A673 (cell line): ENCODE measurements around the gene CDK14. TPM values are rescaled to one million over a fixed set of nuclear protein-coding genes. Genes with fewer than 3 reads are reported as not detected.

Experiments
- BruUV-seq: library from RNA; stranded (reverse); fragments of 400-500 nt; replicated peaks from 2 replicates; lab custom pipeline; 2021; lab: Mats Ljungman, UMichigan
- CTCF ChIA-PET: fragments of 300-600 bp; sonication (Branson Sonifier 250); formaldehyde crosslinking; loops from one replicate; lab custom pipeline; 2022; ENCODE audit warnings: antibody characterized with exemption; lab: Charles Lee
- POLR2A ChIA-PET: fragments of 300-600 bp; sonication (Branson Sonifier 250); formaldehyde crosslinking; loops from one replicate; lab custom pipeline; 2022; ENCODE audit warnings: antibody characterized with exemption; ENCODE audit not compliant: low non-redundant PET; lab: Charles Lee
- DNase-seq: peaks from one replicate; pipeline ENCODE4 v3.0.0-alpha.2; 2015; ENCODE audit warnings: low spot score
- H3K27ac ChIP-seq: fragments of 200-600 bp; sonication (generic); 2 replicates; pipeline ENCODE4 v1.5.1; 2016; ENCODE audit warnings: mixed run types, low read depth, mild to moderate bottlenecking, mixed read lengths, antibody characterized with exemption, low read length; ENCODE audit not compliant: poor library complexity, severe bottlenecking
- H3K27me3 ChIP-seq: fragments of 200-600 bp; sonication (generic); replicated peaks from 2 replicates; pipeline ENCODE4 v1.6.1; 2017; ENCODE audit warnings: mixed run types, low read depth, mild to moderate bottlenecking, mixed read lengths, antibody characterized with exemption, low read length; ENCODE audit not compliant: insufficient read depth, poor library complexity
- H3K36me3 ChIP-seq: fragments of 200-600 bp; sonication (generic); 2 replicates; pipeline ENCODE4 v1.6.1; 2016; ENCODE audit warnings: mixed run types, mild to moderate bottlenecking, mixed read lengths, antibody characterized with exemption, low read length; ENCODE audit not compliant: insufficient read depth, poor library complexity, severe bottlenecking
- H3K4me1 ChIP-seq: fragments of 200-600 bp; sonication (generic); 2 replicates; pipeline ENCODE4 v1.6.1; 2017; ENCODE audit warnings: mixed run types, mild to moderate bottlenecking, mixed read lengths, antibody characterized with exemption, low read length; ENCODE audit not compliant: insufficient read depth, poor library complexity, severe bottlenecking
- H3K4me3 ChIP-seq: fragments of 200-600 bp; sonication (generic); 2 replicates; pipeline ENCODE4 v1.5.1; 2016; ENCODE audit warnings: low read depth, mixed run types, mild to moderate bottlenecking, mixed read lengths, low read length; ENCODE audit not compliant: poor library complexity, severe bottlenecking
- H3K9me3 ChIP-seq: fragments of 200-600 bp; sonication (generic); 2 replicates; pipeline ENCODE4 v1.6.1; 2016; ENCODE audit warnings: mixed run types, low read depth, mild to moderate bottlenecking, mixed read lengths, antibody characterized with exemption, low read length; ENCODE audit not compliant: poor library complexity, severe bottlenecking
- EZH2 ChIP-seq: fragments of 200-600 bp; sonication (generic); IDR thresholded peaks from 2 replicates; pipeline ENCODE4 v1.6.1; 2017; ENCODE audit warnings: borderline replicate concordance, low read depth, mild to moderate bottlenecking, mixed read lengths, antibody characterized with exemption, low read length; ENCODE audit not compliant: poor library complexity, severe bottlenecking
- intact Hi-C: fragments of 100-400 bp; cut with micrococcal nuclease; formaldehyde crosslinking; loops from one replicate; pipeline ENCODE4 v1.10.0; 2022; ENCODE audit not compliant: unreplicated experiment
- total RNA-seq: library from RNA; stranded (reverse); gene quantifications from 2 replicates; pipeline ENCODE4 v1.2.3, GENCODE V29; 2021
- TF ChIP-seq, protein P1 (sequence below): fragments of 300-800, 200-600 bp; sonication (generic); conservative IDR thresholded peaks from 2 replicates; pipeline ENCODE4 v1.5.1; 2017; ENCODE audit warnings: low read depth, mild to moderate bottlenecking, antibody characterized with exemption, low read length, moderate library complexity, mixed read lengths

The CDK14 gene
- total RNA-seq, 1 experiment from 2014 or later = 128 TPM

DNA sequence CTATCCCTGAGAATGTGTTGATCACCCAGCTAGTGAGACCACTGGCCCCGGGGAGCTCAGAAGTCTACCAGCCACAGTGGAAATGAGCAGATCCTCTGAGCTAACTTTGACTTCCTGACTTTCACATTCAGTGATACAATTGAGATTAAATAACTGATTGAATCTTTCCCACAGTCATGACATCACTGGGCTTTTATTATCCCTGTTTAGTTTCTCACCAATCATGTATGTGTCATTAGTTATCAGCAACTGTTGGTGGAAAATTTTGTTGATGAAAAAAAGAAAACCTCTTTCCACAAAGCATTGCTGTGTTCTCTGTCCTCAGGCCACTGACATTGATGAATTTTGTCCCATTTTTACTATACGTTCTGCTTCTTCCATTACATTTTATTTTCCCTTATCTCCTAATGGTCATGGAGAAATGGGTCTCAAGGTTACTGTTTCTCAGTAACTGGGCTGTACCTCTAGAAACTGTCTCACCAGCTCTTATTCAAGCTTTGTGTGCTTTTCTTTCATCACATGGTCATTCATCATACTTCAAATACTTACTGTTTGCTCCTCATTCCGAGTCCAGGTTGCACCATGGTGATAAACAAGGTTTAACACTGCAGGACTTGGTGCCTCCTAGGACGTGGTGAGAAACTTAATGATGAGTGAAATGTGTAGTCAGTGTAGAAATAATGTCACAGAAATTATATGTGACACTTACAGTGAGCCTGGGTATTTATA, 304.7 kb downstream of the CDK14 start:
- peaks cover 3% of the 10 kb centered on the region for H3K4me1 ChIP-seq
- H3K27ac ChIP-seq = no peak overlapping the region
- ChIA-PET CTCF (no interaction called here), POLR2A (no interaction called here)
- DNase-seq = no peak
- TF ChIP-seq EZH2 = no peak
- TF ChIP-seq, protein P1, sequence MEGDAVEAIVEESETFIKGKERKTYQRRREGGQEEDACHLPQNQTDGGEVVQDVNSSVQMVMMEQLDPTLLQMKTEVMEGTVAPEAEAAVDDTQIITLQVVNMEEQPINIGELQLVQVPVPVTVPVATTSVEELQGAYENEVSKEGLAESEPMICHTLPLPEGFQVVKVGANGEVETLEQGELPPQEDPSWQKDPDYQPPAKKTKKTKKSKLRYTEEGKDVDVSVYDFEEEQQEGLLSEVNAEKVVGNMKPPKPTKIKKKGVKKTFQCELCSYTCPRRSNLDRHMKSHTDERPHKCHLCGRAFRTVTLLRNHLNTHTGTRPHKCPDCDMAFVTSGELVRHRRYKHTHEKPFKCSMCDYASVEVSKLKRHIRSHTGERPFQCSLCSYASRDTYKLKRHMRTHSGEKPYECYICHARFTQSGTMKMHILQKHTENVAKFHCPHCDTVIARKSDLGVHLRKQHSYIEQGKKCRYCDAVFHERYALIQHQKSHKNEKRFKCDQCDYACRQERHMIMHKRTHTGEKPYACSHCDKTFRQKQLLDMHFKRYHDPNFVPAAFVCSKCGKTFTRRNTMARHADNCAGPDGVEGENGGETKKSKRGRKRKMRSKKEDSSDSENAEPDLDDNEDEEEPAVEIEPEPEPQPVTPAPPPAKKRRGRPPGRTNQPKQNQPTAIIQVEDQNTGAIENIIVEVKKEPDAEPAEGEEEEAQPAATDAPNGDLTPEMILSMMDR = no peak
- no peaks in the 10 kb centered on the region for H3K9me3 ChIP-seq
- H3K4me3 ChIP-seq = no peak overlapping the region
- peaks cover 4% of the 10 kb centered on the region for H3K36me3 ChIP-seq
- H3K27me3 ChIP-seq = no peaks in the 10 kb centered on the region
- no TSS peak for BruUV-seq
- intact Hi-C loops = no loop called here

DNA sequence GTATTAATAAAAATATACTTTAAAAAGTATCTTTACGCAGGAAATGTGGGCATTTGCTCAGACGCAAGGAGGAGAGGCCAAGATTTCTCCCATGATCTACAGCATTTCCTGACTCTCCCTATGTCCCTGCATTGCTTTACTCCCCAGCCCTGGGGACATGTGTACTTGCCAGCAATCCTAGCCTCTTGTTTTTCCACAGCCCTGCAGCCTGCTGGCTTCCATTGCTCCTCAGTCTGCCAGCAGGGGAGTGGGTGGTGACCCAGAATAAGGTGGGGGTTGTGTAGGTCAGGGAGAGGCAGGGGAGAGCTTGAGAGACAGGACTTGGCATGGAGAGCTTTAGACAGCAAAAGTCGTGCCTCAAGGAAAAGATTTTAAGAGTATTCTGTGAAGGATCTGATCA, 307.7 kb downstream of the CDK14 start:
- CTCF ChIA-PET = no interaction called here
- no peaks in the 10 kb centered on the region for H3K27me3 ChIP-seq
- H3K9me3 ChIP-seq = no peaks in the 10 kb centered on the region
- intact Hi-C loops = no loop called here
- BruUV-seq = no TSS peak
- H3K4me1 ChIP-seq = no peaks in the 10 kb centered on the region
- H3K36me3 ChIP-seq = peaks cover 4% of the 10 kb centered on the region
- no peak overlapping the region for H3K27ac ChIP-seq
- no peak for TF ChIP-seq EZH2
- TF ChIP-seq, protein P1 = no peak
- DNase-seq = no peak
- H3K4me3 ChIP-seq = no peak overlapping the region
- POLR2A ChIA-PET = interaction anchor here (0.6 kb wide), 1 partner anchor 399 kb away, joined by 4 read pairs; no protein-coding TSS in a partner anchor

DNA sequence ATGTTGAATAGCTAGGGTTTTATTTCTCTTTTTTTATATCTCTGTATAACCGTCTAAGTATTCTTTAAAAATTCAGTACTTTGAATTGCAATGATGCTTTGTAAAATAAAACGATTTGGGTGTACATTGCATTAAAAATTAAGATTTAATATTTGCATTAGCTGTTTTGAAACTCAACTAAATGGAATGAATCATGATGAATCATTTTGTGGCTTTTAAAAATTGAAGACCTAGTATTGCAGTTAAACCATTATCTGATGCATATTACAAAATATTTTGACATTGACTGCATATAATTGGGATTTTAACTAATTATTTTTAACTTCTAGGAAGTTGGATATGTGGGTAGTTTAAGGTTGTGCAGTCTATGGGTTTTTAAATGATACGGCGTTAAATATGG, 314.0 kb downstream of the CDK14 start:
- ChIA-PET POLR2A (no interaction called here), CTCF (no interaction called here)
- TF ChIP-seq EZH2 = no peak
- TF ChIP-seq, protein P1 = no peak
- Histone ChIP-seq H3K9me3 (no peaks in the 10 kb centered on the region), H3K4me1 (no peaks in the 10 kb centered on the region), H3K27ac (no peak overlapping the region), H3K36me3 (no peaks in the 10 kb centered on the region), H3K4me3 (no peak overlapping the region), H3K27me3 (no peaks in the 10 kb centered on the region)
- intact Hi-C loops = no loop called here
- no peak for DNase-seq
- BruUV-seq = no TSS peak
